Umbilical cord (tissue), 2 donors: ENCODE results near the gene WDR48. TPM values are rescaled to one million over a fixed set of nuclear protein-coding genes. Genes with fewer than 3 reads are reported as not detected.

ENCODE experiments used
- DNase-seq: peaks from one replicate; pipeline ENCODE4 v3.0.0-alpha.2; 2015; ENCODE audit warnings: low spot score
- total RNA-seq: library from RNA; depleted of rRNA; stranded (reverse); fragments of >200 nt; gene quantifications from one replicate; pipeline ENCODE4 v1.2.3, GENCODE V29; 2014; ENCODE audit warnings: low replicate concordance; ENCODE audit not compliant: insufficient read depth

The WDR48 gene
- total RNA-seq, 1 donor from 2014 or later, result 59.9 TPM

- peak; percentile 10 for DNase-seq
These were observed 49.3 kb downstream of the WDR48 start for GRCh38 chr3:39101022-39101689.

GRCh38 chr3:39102504-39103323 is 50.9 kb downstream of the WDR48 start:
- DNase-seq, result no peak

GRCh38 chr3:39103324-39103693 is 51.5 kb downstream of the WDR48 start:
- no peak for DNase-seq

GRCh38 chr3:39103791-39104552 is 52.2 kb downstream of the WDR48 start:
- no peak for DNase-seq

- DNase-seq, result no peak
These were observed 53.3 kb downstream of the WDR48 start for GRCh38 chr3:39104961-39105686.

GRCh38 chr3:39105687-39106063 is 53.9 kb downstream of the WDR48 start:
- no peak for DNase-seq

- DNase-seq, result peak; percentile 20
These were observed 54.5 kb downstream of the WDR48 start for GRCh38 chr3:39106281-39106811.

- peak; percentile 64 for DNase-seq
These were observed 55.1 kb downstream of the WDR48 start for GRCh38 chr3:39106851-39107387.

- peak; percentile 97 for DNase-seq
These were observed 55.8 kb downstream of the WDR48 start, which contains the start of the genes GORASP1 and TTC21A for GRCh38 chr3:39107388-39108199. GORASP1 (minus strand) TSS chr3:39107627; CDS start chr3:39107541, 86 bp downstream. TTC21A (plus strand) TSS chr3:39107680; CDS start chr3:39107838, 158 bp downstream.

- DNase-seq, result peak; percentile 81
These were observed 56.4 kb downstream of the WDR48 start for GRCh38 chr3:39108200-39108710.

GRCh38 chr3:39109086-39109485 is 57.3 kb downstream of the WDR48 start:
- no peak for DNase-seq

- no peak for DNase-seq
These were observed 58.3 kb downstream of the WDR48 start for GRCh38 chr3:39110041-39110639.

GRCh38 chr3:39112113-39112512 is 60.3 kb downstream of the WDR48 start:
- no peak for DNase-seq

GRCh38 chr3:39112535-39112934 is 60.7 kb downstream of the WDR48 start:
- DNase-seq, result no peak

GRCh38 chr3:39113291-39113690 is 61.5 kb downstream of the WDR48 start:
- no peak for DNase-seq

GRCh38 chr3:39114456-39114855 is 62.6 kb downstream of the WDR48 start:
- no peak for DNase-seq

GRCh38 chr3:39115870-39116269 is 64.1 kb downstream of the WDR48 start:
- no peak for DNase-seq

GRCh38 chr3:39118079-39118478 is 66.3 kb downstream of the WDR48 start:
- DNase-seq, result no peak

- DNase-seq, result no peak
These were observed 67.3 kb downstream of the WDR48 start for GRCh38 chr3:39118931-39119660.
